ENCODE results near the gene ACP6.
A peak's percentile ranks its signal among the peaks of the same experiment; 100 is the strongest.

Gene ACP6

DNA sequence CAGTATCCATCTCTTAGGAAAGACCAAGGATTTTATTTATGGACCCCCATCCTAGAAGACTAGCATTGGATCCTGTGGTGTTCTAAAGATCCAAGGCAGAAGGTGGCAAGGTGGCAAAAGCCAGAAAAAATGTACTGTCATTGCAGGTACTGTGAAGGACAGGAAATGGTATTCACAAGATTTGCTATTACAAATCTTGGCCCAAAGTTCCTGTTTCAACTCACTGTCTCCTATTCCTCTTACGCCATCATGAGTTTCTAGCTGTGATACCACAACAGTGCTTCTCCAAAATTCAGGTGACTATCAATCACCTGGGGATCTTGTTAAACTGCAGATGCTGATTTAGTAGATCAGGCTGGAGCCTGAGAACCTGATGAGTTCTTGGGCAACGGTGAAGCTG lies 21.4 kb downstream of the ACP6 start:
- no peak for DNase-seq

DNA sequence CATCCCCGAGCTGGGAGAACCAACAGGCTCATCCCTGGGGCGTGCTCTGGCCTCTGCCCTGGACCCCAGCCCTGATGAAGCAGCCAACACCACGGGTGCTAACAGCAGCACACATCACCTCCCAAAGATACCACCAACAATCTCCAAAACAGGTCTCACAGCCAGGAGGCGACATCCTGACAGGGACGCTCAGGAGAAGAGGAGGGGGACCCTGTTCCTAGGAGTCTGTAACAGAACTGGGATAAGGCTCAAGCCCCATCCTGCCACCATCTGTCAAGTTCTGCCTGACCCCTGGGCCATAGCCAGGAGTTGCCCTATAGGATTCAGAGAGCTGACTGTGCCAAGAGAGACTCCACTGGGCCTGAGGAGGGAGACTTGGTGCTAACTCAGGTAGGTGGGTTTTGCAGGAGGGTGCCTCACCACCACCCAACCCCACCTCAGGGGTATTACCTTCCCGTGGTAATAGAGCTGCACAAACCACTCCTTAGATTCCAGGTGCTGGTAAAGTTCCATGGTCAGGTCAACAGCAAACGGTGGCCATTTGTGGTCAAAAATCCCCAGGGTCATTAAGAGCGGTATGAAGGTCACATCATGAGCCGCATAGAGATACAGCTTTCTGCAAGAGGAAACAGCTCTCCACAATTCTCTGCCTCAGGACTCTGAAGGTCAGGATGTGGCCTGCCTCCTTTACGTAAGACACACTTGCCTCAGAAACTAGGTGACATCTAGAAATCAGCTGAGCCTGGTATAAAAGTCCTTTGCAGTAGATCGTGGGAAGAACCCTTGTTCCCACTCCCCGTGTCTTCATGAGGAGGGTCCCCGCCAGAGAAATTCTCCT lies 22.3 kb downstream of the ACP6 start:
- no peak for DNase-seq

DNA sequence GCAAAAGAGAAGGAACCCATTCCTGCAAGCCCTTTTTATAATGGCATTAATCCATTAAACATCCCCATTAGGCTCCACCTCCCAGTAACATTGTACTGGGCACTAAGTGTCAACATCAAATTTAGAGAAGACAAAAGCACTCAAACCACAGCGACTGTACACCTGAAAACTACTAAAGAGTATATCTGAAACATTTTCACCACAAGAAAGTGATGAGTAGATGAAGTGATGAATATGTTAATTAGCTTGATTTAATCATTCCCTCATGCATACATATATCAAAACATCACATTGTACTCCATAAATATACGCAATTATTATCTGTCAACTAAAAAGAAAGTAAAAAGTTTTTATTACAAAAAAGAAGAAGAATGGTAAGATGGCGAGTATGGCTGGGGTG lies 26.4 kb downstream of the ACP6 start:
- no peak for DNase-seq

DNA sequence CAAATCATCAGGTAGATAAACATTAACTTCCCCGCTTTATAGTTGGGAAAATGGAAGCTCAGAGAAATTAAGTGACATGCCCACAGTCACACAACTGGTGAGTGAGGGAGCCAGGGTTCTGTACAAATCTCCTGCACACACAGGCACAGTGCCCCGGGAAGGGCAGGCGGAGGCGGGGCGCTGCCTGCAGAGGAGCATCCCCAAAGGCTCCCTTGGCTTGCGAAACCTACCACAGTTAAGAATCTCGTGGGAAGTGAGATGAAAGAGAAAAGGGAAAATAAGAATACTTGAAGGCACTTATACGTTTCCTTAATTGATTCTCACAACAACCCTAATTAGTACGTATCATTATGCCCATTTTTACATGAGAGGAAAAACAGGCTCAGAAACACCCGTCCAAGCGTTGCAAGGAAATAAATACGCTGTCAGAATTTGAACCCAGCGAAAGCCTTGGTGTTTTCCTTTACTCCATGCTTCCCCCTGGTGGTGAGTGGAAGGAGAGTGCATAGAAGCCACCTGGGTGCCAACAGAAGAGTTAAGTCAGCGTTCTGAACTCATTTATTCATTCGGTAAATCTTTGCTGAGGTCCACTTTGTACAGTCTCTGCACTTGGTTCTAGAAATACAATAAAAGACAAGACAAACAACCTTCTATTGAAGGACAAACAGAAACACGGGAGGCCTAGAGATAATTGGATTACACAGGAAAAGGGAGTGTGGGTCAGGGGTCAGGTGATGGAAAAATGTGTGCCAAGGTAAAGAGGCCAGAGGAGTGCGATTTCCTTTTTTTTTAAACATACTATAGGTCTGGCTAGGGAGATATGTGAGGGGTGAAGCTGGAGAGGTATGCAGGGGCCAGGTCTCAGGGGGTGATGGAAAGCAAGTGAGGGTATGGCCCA lies 28.4 kb downstream of the ACP6 start:
- DNase-seq: peak; percentile 69

DNA sequence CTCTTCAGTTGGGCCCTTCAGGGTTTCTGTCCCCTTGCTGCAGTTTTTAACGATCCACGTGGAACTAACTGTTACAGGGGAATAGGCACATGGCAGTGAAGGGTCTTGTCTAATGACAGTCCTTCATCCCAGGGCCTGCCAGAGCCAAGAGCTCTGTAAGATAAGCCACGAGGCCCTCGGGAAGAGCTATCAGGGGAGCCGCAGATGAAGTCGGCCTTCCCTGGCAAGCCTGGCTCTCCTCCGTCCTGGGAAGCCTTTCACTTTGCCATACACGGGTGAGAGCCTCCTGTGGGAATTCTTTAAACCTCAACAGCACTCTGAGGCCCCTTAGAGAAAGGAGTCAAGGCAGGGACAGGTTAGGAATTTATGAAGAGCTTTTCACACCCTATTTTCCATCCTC lies 29.0 kb downstream of the ACP6 start:
- no peak for DNase-seq

DNA sequence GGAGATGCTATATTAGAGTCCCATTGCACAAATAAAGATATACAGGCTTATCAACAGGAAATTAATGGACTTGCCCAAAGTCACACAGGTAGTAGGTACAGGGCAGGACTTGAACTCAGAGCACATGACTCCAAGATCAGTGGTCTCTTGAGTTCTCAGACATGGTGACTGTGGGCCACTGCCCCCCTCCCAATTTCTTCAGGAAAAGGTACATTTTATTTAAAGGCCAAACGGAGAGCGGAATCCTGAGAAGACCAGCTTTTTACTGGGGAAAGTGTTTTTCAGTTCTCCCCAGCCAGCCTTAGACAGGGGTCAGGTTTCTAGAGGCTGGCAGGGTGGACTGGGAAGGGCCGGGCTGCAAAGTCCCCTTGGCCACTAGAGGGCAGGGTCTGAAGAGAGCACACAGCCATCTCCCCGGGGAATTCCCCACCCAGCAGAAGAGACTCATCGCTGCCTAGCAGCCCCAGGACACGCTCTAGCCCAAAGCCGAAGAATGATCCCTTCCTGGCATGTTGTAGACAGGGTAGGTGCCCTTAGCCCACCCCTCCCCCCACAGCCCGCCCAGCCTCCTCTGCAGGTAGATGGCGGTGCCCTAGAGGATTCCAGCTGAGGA lies 29.7 kb downstream of the ACP6 start:
- peak; percentile 86 for DNase-seq

DNA sequence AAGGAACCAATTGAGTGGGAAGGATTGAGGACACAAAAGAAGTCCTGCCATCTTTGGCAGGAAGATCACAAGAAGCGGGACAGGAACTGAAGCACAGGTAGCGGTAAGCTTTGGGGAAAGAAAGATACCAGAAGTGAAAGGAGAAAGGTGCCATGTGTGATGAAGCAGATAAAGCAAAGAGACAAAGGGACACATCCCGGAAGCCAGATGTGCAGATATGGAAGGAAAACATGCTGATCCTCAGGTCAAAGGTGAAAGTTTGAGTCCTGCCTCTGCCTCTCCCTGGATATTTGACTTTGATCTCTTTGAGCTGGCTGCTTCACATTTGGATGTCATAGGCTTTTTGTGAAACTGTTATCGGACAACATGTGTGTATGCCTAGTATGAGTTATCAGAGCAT lies 34.0 kb downstream of the ACP6 start:
- DNase-seq: no peak

DNA sequence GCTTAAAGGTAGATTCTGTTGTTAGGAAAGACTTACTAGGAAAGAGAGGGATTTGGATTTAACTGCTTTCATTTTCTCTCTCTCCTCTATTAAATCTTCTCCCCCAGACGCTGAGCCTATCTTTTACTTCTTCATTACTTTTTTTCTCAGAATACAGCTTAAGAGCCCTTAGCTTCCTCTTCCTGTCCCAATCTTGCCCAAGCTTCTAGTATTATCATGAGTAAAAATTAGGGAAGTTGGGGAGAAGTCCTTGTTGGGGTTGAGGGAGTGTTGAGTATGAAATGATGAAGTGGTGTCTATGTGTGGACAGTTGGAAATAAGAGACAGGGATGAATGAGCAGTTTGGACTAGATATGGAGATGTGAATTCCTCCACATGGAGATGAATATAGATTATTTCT lies 35.0 kb downstream of the ACP6 start:
- DNase-seq: no peak

DNA sequence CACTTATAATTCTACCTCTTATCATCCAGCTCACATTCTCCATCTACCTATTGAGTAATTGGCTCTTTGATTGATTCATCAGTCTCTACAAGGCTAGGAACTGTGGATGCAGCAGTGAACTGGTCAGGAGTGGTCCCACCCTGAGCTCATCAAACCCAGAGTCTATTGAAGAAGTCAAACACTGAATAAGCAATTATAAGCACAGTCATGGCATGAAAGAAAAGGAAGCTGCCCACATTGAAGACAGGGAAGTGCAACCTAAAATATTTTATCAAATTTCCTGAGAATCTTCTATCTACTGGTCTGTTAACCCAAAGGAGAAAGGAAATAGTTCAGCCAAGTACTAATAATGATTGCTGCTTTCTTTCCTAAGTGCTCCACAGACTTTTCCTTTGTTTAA lies 35.7 kb downstream of the ACP6 start:
- DNase-seq: no peak

DNA sequence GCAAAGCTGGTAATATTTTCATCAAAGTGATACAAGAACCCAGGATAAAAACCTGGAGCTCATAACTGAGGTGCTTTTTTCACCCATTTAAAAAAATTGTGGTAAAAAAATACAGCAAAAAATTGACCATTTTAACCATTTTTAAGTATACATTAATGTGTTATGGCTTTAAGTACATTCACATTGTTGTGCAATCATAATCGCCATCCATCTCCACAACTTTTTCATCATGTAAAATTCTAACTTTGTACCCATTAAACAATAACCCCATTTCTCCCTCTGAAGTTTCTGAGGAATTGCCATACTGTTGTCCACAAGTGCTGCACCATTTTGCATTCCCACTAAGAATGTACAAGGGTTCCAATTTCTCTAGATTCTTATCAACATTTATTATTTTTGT lies 36.6 kb downstream of the ACP6 start:
- DNase-seq: no peak

DNA sequence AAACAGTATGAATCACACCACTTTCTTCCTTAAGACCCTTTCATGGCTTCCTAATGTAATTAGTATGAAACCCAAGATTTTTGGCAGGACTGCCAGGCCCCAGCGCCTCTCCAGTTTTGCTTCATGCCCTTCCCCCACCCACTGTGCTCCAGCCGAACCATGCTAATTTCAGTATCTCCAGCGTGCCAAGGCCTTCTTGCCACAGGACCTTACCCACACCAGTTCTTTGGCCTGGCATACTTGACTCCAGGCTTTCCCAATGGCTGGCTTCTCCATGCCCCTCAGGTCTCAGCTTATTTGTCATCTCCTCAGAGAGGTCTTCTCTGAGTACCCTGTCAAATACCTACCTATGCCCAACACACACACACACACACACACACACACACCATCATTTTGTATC lies 38.5 kb downstream of the ACP6 start:
- no peak for DNase-seq

DNA sequence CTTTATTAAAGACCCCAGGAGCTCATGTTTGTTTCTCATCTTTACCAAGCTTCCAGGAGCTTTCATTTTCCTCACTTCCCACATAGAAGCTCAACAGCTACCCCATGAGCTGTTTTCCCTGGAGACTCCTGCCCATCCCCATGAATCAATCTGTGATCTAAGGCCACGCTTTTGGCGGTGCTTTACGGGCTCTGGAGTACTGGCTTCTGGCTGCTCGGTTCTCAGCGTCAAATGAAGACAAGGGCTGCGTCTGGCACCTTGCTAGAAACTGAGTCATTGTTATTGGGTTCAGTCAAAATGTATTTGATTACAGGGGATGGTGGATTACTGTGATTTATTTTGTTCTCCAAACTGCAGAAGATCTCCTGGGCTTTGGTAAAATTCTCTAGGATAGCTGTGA lies 39.9 kb downstream of the ACP6 start:
- no peak for DNase-seq

DNA sequence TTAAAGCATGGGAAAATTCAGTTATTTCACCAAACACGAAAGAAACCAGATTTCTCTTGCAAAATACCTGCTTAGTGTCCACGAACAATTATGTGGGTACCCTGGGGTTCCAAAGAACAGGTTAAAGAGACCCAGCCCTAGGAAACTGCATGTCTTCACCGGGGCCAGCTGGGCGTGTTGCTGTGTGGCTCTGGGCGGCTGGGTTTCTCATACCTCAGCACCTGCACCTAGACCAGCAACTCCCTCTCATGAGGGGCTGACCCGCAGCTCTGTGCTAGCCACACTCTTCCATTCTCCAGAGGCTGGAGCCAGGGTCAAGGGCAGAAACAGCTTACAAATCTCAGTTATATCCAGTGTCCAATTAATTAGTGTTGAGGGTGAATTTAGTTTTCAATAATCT lies 40.3 kb downstream of the ACP6 start:
- DNase-seq: no peak

DNA sequence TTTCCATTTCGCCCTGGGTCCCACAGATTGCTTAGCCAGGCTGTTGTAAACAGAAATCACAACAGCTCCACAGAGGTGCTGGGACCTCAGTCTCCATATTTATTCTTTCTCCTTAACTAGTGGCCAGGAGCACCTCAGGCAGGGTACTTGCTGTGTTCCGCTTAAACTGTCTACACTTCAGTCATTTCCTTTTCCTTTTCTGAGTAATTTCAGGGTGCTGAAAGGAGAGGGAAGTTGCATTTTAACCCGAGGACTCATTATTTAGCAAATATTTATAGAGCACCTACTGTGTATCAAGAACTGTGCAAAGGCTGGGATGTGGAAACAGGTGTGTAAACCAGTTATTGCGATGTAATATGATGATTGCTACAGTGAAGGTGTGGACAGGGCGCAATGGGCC lies 41.9 kb downstream of the ACP6 start:
- no peak for DNase-seq

DNA sequence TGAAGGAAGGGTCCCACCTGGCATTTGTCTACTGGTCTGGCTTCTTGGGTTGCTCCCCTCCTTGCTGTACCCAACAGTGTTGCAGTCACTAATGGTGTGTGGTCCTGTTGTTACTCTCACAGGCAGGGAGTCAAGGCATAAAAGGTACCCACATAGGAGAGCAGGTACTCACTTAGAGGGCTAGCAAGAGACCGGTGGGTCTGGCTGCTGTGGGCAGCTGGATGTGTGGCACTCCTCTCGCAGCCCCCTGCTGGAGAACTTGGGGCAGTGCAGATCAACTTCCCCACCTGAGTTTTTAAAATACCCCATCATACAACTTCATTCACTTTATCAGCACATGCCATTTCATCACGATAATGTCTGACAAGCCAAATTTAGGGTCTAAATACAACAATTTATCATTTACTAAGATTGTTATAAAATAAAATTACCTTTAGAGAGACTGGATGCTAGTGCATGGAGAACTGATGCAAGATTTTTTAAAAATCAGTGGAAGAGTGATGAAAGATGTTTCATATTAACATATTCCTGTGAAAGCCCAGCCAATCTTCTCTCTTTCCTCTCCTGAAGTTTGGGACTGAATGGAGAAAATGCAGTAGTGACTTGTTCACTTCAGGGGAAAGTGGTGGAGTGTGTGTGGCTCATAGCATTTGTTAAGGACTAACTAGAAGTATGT lies 42.8 kb downstream of the ACP6 start:
- DNase-seq: peak; percentile 63

DNA sequence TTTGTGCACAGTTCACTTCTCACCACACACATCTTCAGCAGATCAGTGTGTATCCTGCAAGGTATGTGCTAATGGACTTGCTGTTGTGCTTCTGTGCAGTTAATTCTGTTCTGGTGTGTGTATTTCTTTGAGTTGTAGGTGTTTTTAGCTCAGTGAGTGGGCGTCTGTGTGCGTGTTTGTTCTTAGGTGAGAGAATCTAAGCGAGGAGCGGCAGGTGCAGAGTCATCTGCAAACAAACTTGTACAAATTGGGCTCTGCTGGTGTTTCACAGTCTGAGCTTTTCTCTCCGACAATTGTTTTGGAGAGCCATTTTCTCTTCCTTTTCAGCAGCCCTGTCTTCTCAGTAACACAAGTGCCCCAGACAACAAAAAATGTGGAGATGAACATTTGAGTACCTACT lies 43.6 kb downstream of the ACP6 start:
- no peak for DNase-seq

DNA sequence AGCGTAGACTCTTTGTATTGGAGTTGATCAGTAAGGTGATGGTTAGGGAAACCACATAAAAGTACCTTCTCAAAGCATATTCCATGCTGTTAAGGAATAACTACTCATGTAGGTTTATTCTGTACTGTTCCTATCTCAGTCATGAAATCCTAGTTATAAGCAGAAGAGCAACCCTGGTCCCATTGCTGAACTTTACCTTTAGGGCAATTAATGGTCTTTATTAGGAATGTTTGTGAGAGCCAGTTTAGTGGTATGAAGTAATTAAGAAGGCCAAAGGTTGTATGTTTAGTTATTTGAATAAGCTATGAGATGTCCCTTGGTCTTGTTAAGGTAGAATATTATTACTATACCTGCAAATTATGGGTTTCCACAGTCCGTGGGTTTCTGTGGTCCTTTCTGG lies 44.0 kb downstream of the ACP6 start:
- no peak for DNase-seq

DNA sequence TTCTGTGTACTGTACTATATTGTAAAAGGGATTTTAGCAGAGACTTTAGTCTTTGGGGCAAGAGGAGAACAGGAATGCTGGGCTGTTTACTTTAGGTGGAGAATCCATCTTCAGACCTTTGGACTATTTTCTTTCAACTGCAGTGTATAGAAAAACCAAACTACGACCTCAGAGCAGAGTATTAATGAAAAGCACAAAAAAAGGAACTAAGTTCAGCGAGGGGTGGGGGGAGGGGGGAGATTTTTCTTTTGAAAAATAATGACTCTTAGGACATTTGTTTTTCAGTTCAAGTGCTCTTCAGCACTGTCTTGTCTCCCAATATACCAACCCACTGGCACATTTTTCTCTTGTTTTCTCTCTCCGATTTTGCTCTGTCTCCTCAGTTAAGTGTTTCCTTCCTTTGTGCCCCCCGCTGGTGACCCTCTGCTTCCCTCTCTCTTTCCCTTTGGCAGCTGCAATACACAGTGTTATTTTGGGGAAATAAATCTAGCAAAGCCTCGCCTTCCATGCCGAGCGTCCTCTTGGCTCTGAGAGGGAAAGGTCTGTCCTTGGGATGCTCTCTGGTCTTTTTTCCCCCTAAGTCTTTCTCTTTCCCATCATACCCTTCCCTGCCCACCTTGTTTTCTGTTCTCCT lies 44.8 kb downstream of the ACP6 start:
- DNase-seq: no peak

DNA sequence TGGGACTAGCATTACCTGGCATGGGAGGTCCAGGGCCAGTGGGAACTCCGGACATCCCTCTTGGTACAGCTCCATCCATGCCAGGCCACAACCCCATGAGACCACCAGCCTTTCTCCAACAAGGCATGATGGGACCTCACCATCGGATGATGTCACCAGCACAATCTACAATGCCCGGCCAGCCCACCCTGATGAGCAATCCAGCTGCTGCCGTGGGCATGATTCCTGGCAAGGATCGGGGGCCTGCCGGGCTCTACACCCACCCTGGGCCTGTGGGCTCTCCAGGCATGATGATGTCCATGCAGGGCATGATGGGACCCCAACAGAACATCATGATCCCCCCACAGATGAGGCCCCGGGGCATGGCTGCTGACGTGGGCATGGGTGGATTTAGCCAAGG lies 45.8 kb downstream of the ACP6 start:
- DNase-seq: no peak

DNA sequence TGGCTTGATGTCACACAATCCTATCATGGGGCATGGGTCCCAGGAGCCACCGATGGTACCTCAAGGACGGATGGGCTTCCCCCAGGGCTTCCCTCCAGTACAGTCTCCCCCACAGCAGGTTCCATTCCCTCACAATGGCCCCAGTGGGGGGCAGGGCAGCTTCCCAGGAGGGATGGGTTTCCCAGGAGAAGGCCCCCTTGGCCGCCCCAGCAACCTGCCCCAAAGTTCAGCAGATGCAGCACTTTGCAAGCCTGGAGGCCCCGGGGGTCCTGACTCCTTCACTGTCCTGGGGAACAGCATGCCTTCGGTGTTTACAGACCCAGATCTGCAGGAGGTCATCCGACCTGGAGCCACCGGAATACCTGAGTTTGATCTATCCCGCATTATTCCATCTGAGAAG lies 46.3 kb downstream of the ACP6 start:
- DNase-seq: no peak

DNA sequence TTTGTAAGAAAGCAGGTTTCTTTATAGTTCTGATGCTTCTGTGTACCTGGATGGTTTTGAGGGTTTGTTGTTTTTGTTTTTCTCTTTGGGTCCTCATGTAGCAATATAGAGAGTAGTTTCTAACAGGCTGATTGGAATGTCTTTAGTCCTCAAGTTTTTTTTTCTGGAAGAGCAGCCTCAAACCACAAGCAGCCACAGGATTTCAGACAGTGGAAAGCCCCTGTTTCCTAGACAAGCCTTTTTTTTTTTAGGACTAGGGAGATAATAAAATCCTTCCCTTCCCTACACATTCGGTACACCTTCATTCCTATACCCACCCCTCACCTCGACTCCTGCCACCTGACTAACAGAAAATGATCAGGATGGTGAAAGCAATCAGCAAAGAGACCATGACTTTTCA lies 47.6 kb downstream of the ACP6 start:
- no peak for DNase-seq

DNA sequence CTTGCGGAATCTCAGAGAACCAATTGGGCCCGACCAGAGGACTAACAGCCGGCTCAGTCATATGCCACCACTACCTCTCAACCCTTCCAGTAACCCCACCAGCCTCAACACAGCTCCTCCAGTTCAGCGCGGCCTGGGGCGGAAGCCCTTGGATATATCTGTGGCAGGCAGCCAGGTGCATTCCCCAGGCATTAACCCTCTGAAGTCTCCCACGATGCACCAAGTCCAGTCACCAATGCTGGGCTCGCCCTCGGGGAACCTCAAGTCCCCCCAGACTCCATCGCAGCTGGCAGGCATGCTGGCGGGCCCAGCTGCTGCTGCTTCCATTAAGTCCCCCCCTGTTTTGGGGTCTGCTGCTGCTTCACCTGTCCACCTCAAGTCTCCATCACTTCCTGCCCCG lies 49.8 kb downstream of the ACP6 start:
- DNase-seq: no peak

DNA sequence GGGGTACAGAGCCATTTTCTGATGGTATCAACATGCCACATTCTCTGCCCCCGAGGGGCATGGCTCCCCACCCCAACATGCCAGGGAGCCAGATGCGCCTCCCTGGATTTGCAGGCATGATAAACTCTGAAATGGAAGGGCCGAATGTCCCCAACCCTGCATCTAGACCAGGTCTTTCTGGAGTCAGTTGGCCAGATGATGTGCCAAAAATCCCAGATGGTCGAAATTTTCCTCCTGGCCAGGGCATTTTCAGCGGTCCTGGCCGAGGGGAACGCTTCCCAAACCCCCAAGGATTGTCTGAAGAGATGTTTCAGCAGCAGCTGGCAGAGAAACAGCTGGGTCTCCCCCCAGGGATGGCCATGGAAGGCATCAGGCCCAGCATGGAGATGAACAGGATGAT lies 50.6 kb downstream of the ACP6 start:
- no peak for DNase-seq
